DMS53 treated with DMSO at 0.1 percent for 48 hours (cell line): Measurements from ENCODE around the gene RAD51B.
"Not testable (repeated sequence)": the region's sequence is repeated elsewhere in the genome, so short reads cannot be mapped to it uniquely, and the experiment has no call there.

Experiments used
- DNase-seq: peaks from one replicate; lab custom pipeline; 2025; ENCODE audit not compliant: unreplicated experiment; lab: John Stamatoyannopoulos, UW

RAD51B gene

DNA sequence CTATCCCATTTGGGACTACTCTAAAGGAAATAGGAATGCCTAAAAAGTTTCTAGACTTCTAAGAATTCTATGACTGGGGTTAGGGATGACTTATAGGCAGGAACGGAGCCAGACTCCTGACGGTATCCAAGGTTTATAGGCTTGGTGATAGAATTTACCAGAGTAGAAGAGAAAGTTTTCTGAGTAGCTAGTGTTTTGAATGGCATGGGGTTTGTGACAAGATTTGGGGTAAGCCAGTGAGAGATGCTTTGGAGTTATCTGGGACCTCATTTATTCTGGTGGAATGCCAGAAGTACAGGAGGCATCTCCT, 444.6 kb downstream of the RAD51B start:
- no peak for DNase-seq

GRCh38 chr14:68266998-68267397, 447.4 kb downstream of the RAD51B start:
- DNase-seq: no peak

GRCh38 chr14:68268197-68268596, 448.6 kb downstream of the RAD51B start:
- no peak for DNase-seq

DNA sequence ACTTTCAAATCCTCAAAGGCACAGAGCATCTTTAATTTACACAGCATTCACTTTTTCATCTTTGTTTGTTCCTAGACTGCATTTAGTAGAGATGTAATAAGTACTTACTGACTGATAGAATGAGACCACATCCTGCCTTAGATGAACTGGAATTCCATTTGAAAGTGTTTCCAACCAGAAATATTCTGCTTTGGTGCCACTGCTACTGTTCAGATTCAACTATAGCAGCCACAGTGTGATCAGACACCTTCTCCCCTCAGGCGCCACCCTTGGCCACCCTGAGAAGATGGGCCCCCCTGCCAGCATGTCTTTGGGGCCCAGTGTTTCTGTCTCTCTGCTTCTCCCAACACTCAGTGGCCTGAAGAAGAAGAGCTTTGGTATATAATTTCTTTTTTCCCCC, 449.1 kb downstream of the RAD51B start:
- no peak for DNase-seq

DNA sequence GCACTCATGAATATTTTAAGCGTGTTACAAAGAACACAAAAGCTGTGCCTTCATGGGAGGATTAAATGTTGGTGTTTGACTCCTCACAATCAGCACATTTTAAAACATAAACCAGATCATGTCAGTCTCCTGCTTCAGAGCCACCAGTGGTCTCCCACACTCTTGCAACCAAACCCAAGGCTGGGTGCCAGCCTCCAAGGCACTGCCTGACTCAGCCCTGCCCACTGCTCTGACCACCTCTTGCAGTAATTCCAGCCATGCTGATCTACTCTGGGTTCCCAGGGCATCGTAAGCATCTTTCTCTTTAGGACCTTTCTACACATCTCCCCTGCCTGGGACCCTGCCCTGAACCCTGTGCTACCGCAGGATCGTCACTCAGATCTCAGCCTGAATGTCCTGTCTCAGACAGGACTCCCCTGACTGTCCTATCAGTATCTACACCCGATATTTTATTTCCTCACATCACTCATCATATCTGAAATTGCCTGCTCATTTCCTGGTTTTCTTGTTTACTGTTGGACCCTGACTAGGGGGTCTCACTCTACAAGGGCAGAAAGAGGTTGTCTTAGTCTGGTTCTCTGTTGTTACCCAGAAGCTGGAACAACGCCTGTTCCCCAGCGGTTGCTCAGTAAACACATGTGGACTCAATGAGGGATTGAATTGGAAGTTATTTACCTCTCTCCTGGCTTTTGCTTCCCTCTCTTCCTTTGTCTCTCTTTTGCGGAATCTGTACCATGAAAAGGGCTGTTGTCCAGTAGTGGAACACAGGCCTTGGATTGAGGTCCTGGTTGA, 449.8 kb downstream of the RAD51B start:
- DNase-seq: no peak

DNA sequence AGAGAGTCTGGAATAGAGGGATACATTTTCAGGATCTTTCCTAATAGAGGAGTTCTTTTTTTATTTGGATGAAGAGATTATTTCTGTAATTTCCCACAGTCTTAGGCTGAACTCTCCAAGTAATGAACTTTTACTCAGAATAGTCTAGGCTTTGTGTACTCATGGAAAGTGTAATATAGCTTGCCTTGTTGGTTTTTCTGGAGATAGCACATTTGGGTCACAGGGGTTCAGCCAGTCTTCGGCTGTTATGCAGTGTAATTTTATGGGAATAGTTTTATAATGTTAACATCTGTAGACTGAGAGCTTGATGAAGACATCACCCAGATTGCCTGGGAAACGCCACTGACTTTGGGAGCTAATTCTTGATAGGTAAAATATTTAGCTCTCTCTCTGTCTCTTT, 450.8 kb downstream of the RAD51B start:
- DNase-seq: no peak

GRCh38 chr14:68271913-68272391, 452.4 kb downstream of the RAD51B start:
- DNase-seq: no peak

GRCh38 chr14:68273413-68273812, 453.8 kb downstream of the RAD51B start:
- no peak for DNase-seq

DNA sequence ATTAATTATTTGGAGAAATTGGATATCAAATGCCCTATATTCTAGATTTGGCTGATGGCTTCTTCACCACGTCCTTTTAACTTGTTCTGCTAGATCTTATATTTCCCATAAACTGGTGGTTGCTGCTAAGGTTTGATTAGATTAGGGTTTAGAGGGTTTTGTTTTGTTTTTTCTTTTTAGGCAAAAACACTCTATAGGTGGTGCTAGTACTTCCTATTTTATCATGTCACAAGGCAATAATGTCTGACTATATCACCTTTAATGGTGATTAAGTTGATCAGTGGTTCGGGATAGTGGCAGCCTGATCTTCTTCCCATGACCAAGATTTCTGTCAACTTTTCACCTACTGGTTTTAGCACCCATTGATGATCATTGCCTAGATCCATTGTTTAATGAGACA, 455.1 kb downstream of the RAD51B start:
- DNase-seq: no peak

DNA sequence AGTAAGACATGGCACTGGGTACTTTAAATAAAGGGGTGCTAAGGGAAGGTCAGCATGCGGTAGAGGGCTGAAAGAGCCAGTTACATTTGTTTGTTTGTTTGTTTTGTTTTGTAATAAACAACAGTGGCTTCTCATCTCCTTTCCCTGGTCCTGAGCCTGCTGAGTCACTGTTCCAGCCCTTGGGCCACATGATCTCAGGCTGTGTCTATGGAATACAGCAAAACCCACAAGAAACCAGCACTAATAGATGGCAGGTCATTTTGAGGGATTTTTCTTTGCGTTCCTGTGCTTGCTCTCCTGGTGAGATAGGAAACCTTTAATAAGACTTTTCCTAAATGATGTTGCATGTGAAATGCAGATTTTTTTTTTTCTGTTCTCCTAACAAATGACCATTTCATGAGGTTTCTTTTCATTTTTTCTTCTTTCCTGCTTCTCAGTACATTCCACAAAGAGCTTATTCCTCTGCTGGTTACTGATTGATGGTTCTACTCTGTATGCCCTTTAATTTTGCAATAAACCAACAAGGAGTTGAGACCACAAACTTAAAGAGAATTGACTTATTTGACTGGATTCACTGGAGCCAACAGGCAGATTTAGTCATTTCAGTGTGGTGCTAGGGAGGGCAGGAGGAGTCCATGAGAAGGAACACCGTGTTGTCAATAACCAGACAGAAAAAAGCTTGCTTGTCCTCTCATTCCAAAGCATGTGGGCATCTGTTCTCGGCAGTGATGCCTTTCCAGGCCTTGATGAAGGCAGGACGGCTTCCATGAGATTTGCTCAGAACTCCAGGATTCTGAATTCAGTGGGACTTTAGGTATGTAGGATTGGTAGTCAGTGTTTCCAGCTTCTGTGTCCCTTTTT, 459.2 kb downstream of the RAD51B start:
- DNase-seq: no peak

- no peak for DNase-seq
These were observed 459.8 kb downstream of the RAD51B start for GRCh38 chr14:68279437-68279720.

DNA sequence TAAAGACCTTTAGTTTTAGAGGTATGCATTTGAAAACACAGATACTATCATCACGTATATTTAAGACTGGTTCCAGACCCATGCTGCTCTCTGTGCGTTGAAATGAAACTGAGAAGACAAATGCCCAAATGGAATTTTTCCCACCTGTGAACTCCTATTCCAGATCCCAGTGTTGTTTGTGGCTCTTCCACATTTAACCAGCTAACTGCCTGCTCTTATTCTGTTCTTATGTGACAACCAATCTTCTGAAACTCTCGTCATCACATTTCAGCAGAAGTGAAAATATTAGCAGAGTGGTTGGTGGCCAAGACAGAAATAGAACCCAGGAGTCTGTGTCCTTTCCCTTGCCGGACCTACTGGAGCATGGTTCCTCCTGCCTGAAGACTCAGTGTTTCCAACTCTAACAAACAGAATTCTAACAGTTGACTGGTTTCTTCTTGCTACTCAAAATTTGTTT, 460.2 kb downstream of the RAD51B start:
- no peak for DNase-seq

GRCh38 chr14:68281497-68281896, 461.9 kb downstream of the RAD51B start:
- DNase-seq: no peak

DNA sequence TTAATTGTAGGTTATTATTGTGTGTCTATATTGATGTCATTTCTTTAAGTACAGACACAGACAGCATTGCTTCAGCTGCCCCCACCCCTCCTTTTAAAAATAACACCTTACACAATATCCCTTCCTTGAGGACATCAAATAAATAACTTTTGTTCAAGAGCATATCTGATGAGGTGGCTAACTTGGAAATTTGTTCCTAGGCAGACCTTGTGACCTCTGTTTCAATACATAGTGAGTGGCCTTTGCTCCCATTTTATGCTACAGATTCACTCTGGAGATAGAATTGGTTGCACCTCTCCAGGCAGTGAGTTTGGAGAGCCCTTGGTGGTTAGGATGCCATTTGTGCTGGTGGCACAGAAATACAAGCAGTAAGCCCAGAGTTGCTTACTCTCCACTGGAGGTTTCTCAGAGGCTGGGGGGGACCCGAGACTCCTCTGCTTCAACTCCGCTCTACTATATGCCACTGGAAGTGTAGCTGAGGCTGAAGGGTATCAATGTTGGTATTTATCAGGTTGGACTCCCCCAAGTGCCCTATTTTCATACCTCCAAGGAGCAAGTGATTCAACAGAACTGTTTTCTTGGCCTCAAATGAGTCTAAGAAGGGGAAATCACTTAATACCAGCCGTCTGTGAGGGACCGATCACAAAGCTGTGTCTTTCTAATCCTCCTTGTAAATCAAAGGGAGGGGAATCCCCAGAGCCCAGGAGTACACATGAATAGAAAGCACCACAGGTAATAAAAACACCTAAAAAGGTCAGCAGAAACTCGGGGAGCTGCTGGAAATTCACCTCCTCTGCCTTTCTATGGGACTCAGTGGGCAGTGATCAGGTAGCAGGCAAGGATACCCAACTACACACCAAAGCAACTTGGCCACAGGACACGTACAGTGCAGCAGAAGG, 463.1 kb downstream of the RAD51B start:
- no peak for DNase-seq

- no peak for DNase-seq
These were observed 464.0 kb downstream of the RAD51B start for GRCh38 chr14:68283378-68284123.

- no peak for DNase-seq
These were observed 464.8 kb downstream of the RAD51B start for GRCh38 chr14:68284333-68284732.

DNA sequence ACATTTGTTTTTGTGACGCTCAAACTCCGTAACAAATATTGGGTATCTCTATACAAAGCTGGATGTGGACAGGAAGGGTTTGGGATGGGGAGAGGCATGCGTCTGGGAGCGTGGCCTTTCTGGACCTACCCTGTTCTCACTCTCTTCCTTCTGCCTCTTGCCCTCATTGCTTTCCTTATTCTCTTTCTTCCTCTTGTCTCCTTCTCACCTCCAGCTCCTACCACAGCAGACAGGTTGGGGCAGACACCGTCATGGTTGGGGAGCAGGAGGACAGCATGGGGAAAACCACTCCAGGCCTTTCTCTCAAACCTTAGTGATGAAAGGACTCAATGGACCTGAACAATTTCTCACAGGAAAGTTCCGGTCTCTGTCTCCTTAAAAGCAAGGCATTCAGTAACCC, 465.3 kb downstream of the RAD51B start:
- no peak for DNase-seq

- DNase-seq: no peak
These were observed 466.0 kb downstream of the RAD51B start for GRCh38 chr14:68285421-68286179.

DNA sequence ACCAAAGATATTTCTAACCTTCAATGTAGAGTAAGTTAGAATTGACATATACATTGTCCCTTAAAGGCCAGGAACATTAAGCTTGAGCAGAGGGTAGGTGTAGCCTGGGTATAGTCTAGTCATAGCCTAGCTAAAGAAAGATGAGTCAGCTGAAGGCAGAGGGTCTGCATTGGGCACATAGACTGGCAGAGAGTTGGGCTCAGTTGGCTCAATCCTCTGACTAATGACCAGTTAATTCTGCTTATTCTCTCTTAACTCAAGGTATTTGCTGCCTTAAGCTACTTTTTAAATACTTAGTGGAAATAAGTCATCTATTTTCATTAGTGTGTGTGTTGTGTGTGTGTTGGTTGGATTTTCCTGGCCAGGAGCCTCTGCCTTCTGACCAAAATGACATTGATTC, 467.1 kb downstream of the RAD51B start:
- no peak for DNase-seq

DNA sequence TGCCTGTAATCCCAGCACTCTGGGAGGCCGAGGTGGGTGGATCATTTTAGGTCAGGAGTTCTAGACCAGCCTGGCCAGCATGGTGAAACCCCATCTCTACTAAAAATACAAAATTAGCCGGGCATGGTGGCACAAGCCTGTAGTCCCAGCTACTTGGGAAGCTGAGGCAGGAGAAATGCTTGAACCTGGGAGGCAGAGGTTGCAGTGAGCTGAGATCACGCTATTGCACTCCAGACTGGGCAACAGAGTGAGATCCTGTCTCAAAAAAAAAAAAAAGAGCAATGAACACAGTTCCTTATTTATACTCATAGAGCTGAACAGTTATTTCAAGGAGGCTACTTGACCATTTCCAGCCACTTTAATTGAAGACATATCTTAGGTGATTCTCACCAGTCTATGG, 469.9 kb downstream of the RAD51B start:
- not testable (repeated sequence) for DNase-seq
